Tibial artery (tissue), 4 donors: ENCODE results near the gene PDGFRA.

Experiments
- DNase-seq, 2 donors: peaks; one replicate each; pipeline ENCODE4 v3.0.0-alpha.2; 2019
- H3K27ac ChIP-seq, 2 donors: fragments of 200-600 bp; sonication (generic) in 1 of 2; 1 replicate in 1 of 2; 2 replicates in 1 of 2; pipeline ENCODE4 v1.5.1; 2018 to 2019; ENCODE audit warnings: mild to moderate bottlenecking in 1 of 2
- H3K27me3 ChIP-seq, 2 donors: fragments of 200-600 bp; sonication (generic) in 1 of 2; one replicate each; pipeline versions ENCODE4 v1.5.1 to v1.6.0; 2016 to 2019
- H3K36me3 ChIP-seq, 3 donors: fragments of 200-600 bp; sonication (generic) in 2 of 3; one replicate each; pipeline ENCODE4 v1.5.1; 2016 to 2019; ENCODE audit warnings: mild to moderate bottlenecking in 2 of 3
- H3K4me1 ChIP-seq, 4 donors: fragments of 200-600 bp; sonication (generic) in 2 of 4; 1 replicate in 3 of 4; 2 replicates in 1 of 4; pipeline ENCODE4 v1.5.1; 2016 to 2019
- H3K4me3 ChIP-seq, 2 donors: fragments of 200-600 bp; sonication (generic) in 1 of 2; 1 replicate in 1 of 2; 2 replicates in 1 of 2; pipeline ENCODE4 v1.5.1; 2018 to 2019; ENCODE audit warnings: mild to moderate bottlenecking in 2 of 2
- H3K9me3 ChIP-seq, 3 donors: fragments of 200-600 bp; sonication (generic) in 1 of 3; one replicate each; pipeline ENCODE4 v1.5.1; 2016 to 2019
- CTCF ChIP-seq, 2 experiments: fragments of 200-600 bp in 1 of 2; fragments of 450-650 bp in 1 of 2; IDR thresholded peaks; one replicate each; pipeline ENCODE4 v1.5.1; 2017 to 2019; ENCODE audit warnings: antibody characterized with exemption in 2 of 2, mild to moderate bottlenecking in 1 of 2, moderate library complexity in 1 of 2
- intact Hi-C: fragments of 100-400 bp; cut with DNase I; formaldehyde crosslinking; loops from one replicate; pipeline ENCODE4 v1.15.0; 2023; ENCODE audit warnings: low total_unique reads

PDGFRA gene

GRCh38 chr4:54218736-54219135 is 10.4 kb upstream of the PDGFRA start:
- H3K27me3 ChIP-seq: peaks cover 0 to 12% of the 10 kb centered on the region in 2 donors
- H3K4me3 ChIP-seq: no peak overlapping the region
- no peaks in the 10 kb centered on the region for H3K9me3 ChIP-seq
- no peak for TF ChIP-seq CTCF (IDR thresholded peaks at IDR 0.05)
- H3K36me3 ChIP-seq: no peaks in the 10 kb centered on the region
- H3K27ac ChIP-seq: no peak overlapping the region
- intact Hi-C loops: loop anchor here (5.0 kb wide), 1 partner anchor 286 kb away; no protein-coding TSS in a partner anchor
- H3K4me1 ChIP-seq: peaks cover 0 to 9% (median 6%) of the 10 kb centered on the region in 4 donors
- no peak for DNase-seq

- Histone ChIP-seq H3K4me3 (no peak overlapping the region), H3K9me3 (no peaks in the 10 kb centered on the region), H3K27ac (peak overlapping the region in 1 of 2 donors; percentile 82), H3K27me3 (peaks cover 3 to 69% of the 10 kb centered on the region in 2 donors), H3K4me1 (peaks cover 0 to 43% (median 27%) of the 10 kb centered on the region in 4 donors), H3K36me3 (no peaks in the 10 kb centered on the region)
- no peak for TF ChIP-seq CTCF (IDR thresholded peaks at IDR 0.05)
- DNase-seq: no peak
- intact Hi-C loops: loop anchor here (5.0 kb wide), 1 partner anchor 298 kb away; no protein-coding TSS in a partner anchor
Observed at GRCh38 chr4:54224996-54225597, 4.0 kb upstream of the PDGFRA start.

- peak overlapping the region; percentile 73 to 82 for H3K27ac ChIP-seq
- intact Hi-C loops: loop anchor here (5.0 kb wide), 1 partner anchor 298 kb away; no protein-coding TSS in a partner anchor
- peaks cover 0 to 50% (median 31%) of the 10 kb centered on the region in 4 donors for H3K4me1 ChIP-seq
- H3K27me3 ChIP-seq: peaks cover 3 to 76% of the 10 kb centered on the region in 2 donors
- H3K9me3 ChIP-seq: no peaks in the 10 kb centered on the region
- DNase-seq: no peak
- H3K4me3 ChIP-seq: peak overlapping the region; percentile 58 to 69
- TF ChIP-seq CTCF (IDR thresholded peaks at IDR 0.05): no peak
- H3K36me3 ChIP-seq: no peaks in the 10 kb centered on the region
Observed at GRCh38 chr4:54225598-54226403, 3.3 kb upstream of the PDGFRA start.

GRCh38 chr4:54226404-54227255 is 2.5 kb upstream of the PDGFRA start:
- Histone ChIP-seq H3K27ac (peak overlapping the region; percentile 73 to 82), H3K4me1 (peaks cover 2 to 59% (median 40%) of the 10 kb centered on the region in 4 donors), H3K9me3 (no peaks in the 10 kb centered on the region), H3K27me3 (peaks cover 3 to 84% of the 10 kb centered on the region in 2 donors), H3K36me3 (no peaks in the 10 kb centered on the region), H3K4me3 (peak overlapping the region; percentile 58 to 69)
- peak; percentile 79 to 84 for DNase-seq
- intact Hi-C loops: loop anchor here (5.0 kb wide), 1 partner anchor 299 kb away; no protein-coding TSS in a partner anchor
- TF ChIP-seq CTCF (IDR thresholded peaks at IDR 0.05): no peak
